CD4-positive, alpha-beta T cell treated with Interleukin-10 for 1 hour (primary cell): Measurements from ENCODE around the gene DEUP1.

Experiments used
- DNase-seq: peaks from one replicate; pipeline ENCODE4 v3.0.0-alpha.2; 2020

DEUP1 gene

DNA sequence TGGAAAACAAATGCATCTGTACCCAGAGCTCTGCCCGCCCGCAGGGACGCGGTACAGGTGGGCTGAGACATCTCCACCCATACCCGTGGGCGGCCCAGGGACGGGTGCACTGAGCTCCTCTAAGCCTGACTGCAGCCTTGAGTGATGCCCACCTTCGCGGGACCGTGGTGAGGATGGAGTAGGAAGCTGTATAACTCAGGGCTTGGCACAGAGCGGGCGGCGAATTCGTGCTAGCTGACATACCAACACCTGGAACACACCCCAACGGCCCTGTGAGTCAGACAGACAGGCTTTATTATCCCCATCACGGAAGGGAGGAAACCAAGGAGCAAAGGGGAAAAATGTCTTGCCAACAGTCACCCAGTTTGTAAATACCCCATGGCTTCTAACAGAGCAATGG lies 150.7 kb downstream of the DEUP1 start:
- no peak for DNase-seq

- no peak for DNase-seq
Observed at GRCh38 chr11:93481696-93482095, 151.2 kb downstream of the DEUP1 start.

DNA sequence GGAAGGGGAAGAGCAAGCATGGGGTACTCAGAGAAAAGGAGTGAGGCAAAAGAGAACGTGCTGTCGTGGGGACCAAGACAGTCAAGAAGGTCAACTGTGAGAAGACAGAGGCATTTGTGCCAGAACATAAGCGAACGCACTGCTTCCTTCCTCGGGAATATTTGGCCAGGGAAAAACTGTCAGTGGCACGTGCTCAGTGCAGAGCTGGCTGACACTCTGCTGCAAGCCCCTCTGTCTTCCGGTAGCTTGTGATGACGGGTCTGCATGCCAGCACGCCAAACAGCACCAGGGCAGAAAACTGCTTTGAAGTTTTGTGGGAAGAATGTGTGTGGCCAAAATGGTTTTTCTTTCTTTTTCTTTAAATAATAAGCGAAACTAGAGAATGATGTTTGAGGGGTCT lies 152.0 kb downstream of the DEUP1 start:
- DNase-seq: no peak

DNA sequence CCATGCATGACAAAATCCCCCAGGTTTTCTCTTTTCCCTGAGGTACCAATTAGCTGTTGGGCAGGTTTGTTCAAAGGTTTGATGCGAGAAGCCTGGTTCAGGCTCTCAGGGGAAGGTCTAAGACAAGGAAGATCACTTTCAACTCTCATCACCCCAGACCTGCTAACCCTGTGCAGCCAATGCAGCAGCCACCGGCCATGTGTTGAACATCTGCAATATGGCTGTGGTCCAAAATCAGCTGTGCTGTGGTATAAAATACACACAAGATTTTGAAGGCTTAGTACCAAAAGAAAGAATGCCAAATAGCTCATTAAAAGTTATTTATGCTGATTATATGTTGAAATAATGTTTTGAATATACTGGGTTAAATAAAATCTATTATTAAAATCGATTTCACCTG lies 154.2 kb downstream of the DEUP1 start:
- no peak for DNase-seq

DNA sequence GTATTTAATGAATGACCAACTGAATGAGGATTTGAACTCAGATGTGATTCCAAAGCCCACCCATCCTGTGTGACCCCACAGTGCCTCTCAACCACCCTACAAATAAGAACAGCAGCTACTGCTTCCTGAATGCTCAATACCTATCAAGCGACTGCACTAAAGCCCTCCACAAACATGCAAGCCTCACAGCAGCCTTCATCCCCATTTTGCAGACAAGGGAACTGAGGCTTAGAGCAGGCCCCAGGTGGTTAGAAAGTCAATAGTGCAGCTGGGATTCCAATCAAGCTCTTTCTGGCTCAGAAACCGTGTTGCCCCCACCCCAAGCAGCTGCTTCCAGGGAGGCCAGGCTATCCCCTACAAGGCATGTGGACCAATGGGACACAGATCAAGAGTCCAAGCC lies 155.4 kb downstream of the DEUP1 start:
- no peak for DNase-seq

DNA sequence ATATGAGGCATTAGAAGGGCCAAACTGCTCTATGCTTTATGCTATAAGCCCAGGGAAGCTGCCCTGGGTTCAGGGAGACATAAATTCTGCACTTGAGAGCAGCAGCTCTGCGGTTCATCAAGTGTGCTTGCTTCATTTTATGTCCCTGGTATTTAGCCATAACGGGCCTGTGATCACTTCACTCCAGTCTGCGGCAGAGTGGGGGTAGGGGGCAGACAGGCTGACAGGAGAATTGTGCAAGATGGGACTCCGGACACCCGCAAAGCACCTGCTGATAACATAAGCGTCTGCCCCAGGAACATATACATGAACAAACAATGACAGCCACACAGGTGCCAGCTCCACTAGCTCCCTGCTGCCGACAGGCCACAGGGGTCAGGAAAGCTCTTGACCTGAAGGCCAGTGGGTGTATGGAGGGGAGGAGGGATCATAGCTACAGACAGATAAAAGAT lies 156.5 kb downstream of the DEUP1 start:
- no peak for DNase-seq
